ENCODE measurements around the gene XPO5. TPM values are rescaled to one million over a fixed set of nuclear protein-coding genes. Genes with fewer than 3 reads are reported as not detected.

The XPO5 gene
- total RNA-seq, 4 donors from 2014 or later, result 11.3 to 25.1 (median 17.6) TPM

DNA sequence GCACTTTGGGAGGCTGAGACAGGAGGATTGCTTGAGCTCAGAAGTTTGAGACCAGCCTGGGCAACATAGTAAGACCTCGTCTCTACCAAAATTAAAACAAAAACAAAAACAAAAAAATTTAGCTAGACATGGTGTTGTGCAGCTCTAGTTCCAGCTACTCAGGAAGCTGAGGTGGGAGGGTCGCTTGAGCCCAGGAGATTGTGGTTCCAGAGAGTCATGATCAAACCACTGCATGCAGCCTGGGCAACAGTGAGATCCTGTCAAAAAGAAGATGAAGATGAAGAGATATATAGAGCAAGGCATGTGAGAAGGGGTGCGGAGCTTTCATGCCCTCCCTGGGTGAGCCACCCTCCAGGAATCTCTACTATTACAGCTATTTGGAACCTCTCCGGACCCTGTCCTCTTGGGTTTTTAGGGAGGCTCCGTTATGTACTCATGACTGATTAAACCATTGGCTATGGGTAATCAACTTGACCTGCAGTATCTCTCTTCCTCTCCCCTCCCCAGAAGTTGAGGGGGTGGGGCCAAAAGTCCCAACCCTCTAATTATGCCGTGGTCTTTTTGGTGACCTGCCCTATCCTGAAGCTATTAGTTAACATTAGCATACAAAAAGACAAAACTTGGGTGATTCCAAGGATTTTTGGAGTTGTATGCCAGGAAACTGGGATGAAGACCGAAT is 9.2 kb upstream of the XPO5 start:
- no peaks in the 10 kb centered on the region for H3K9me3 ChIP-seq
- no peak for TF ChIP-seq EP300 (IDR thresholded peaks at IDR 0.05; ENCODE audit: low read depth)
- TF ChIP-seq, protein P1, sequence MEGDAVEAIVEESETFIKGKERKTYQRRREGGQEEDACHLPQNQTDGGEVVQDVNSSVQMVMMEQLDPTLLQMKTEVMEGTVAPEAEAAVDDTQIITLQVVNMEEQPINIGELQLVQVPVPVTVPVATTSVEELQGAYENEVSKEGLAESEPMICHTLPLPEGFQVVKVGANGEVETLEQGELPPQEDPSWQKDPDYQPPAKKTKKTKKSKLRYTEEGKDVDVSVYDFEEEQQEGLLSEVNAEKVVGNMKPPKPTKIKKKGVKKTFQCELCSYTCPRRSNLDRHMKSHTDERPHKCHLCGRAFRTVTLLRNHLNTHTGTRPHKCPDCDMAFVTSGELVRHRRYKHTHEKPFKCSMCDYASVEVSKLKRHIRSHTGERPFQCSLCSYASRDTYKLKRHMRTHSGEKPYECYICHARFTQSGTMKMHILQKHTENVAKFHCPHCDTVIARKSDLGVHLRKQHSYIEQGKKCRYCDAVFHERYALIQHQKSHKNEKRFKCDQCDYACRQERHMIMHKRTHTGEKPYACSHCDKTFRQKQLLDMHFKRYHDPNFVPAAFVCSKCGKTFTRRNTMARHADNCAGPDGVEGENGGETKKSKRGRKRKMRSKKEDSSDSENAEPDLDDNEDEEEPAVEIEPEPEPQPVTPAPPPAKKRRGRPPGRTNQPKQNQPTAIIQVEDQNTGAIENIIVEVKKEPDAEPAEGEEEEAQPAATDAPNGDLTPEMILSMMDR (IDR thresholded peaks at IDR 0.05), result no peak
- no peak for TF ChIP-seq POLR2AphosphoS5 (IDR thresholded peaks at IDR 0.05)
- no peak for TF ChIP-seq POLR2A (IDR thresholded peaks at IDR 0.05)
- peaks cover 0 to 33% (median 14%) of the 10 kb centered on the region in 4 donors for H3K36me3 ChIP-seq
- no peak overlapping the region for H3K27ac ChIP-seq
- H3K4me3 ChIP-seq, result no peak overlapping the region
- WGBS, 2 donors (ENCODE audit: low coverage in 1 of 2), result 80 to 83% methylated on average over 2 to 7 of the region's 7 CpGs
- in situ Hi-C loops (cut with MboI; ENCODE audit: low pct_ligation_motif_present in 1 of 4, low pct_unique_long_range_greater_than_20kb in 1 of 4, low sequenced_read_pairs in 3 of 4) (no loop called here), intact Hi-C loops (cut with DNase I; ENCODE audit: low total_unique reads) (no loop called here)
- no peak for DNase-seq
- no peaks in the 10 kb centered on the region for H3K4me1 ChIP-seq
- H3K27me3 ChIP-seq, result no peaks in the 10 kb centered on the region

DNA sequence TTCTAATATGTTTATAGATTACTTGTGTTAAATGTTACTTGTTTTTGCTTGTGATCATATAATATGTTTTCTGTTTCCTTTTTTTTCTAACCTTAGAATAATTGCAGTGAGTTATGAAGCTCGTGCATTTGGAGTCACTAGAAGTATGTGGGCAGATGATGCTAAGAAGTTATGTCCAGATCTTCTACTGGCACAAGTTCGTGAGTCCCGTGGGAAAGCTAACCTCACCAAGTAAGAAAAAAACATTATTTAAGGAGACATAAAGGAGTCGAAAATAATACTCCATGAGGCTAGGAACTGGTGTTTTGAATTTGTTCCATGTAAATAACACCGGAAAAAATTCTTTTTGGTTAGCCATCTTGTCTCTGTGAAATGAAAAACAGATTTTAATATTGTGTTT is 7.1 kb upstream of the XPO5 start:
- TF ChIP-seq EP300 (IDR thresholded peaks at IDR 0.05; ENCODE audit: low read depth) (no peak), POLR2A (IDR thresholded peaks at IDR 0.05) (no peak), POLR2AphosphoS5 (IDR thresholded peaks at IDR 0.05) (no peak)
- TF ChIP-seq, protein P1 (IDR thresholded peaks at IDR 0.05), result no peak
- H3K27me3 ChIP-seq, result no peaks in the 10 kb centered on the region
- no peaks in the 10 kb centered on the region for H3K9me3 ChIP-seq
- H3K36me3 ChIP-seq, result peaks cover 0 to 27% (median 12%) of the 10 kb centered on the region in 4 donors
- DNase-seq, result no peak
- intact Hi-C loops (cut with DNase I; ENCODE audit: low total_unique reads) (no loop called here), in situ Hi-C loops (cut with MboI; ENCODE audit: low pct_ligation_motif_present in 1 of 4, low pct_unique_long_range_greater_than_20kb in 1 of 4, low sequenced_read_pairs in 3 of 4) (no loop called here)
- no peak overlapping the region for H3K27ac ChIP-seq
- no peak overlapping the region for H3K4me3 ChIP-seq
- peaks cover 0 to 11% (median under 1%) of the 10 kb centered on the region in 4 donors for H3K4me1 ChIP-seq
- 87% methylated on average over 5 of the region's 5 CpGs for WGBS, 2 donors (ENCODE audit: low coverage in 1 of 2)

DNA sequence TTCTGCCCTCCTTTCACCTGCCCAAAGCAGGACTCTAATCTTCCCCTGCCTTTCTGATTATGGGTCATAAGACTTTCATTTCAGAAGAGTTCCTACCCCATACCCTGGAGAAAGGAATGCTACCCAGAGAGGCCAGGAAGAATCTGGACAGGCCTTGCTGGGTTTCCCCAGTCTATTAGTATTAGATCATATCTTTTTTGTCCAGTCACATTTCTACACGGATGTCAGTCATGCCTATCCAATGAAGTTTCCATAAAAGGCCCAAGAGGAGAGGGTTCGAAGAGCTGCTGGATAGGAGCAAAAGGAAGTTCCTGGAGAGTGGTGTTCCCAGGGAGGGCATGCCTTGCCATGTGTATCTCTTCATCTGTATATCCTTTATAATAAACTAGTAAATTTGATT is 3.3 kb upstream of the XPO5 start:
- no peak for DNase-seq
- in situ Hi-C loops (cut with MboI; ENCODE audit: low pct_ligation_motif_present in 1 of 4, low pct_unique_long_range_greater_than_20kb in 1 of 4, low sequenced_read_pairs in 3 of 4) (no loop called here), intact Hi-C loops (cut with DNase I; ENCODE audit: low total_unique reads) (no loop called here)
- Histone ChIP-seq H3K27ac (no peak overlapping the region), H3K4me3 (no peak overlapping the region), H3K27me3 (no peaks in the 10 kb centered on the region), H3K4me1 (peaks cover 15 to 33% (median 23%) of the 10 kb centered on the region in 4 donors), H3K9me3 (no peaks in the 10 kb centered on the region), H3K36me3 (peaks cover 0 to 13% (median 6%) of the 10 kb centered on the region in 4 donors)
- WGBS, 2 donors (ENCODE audit: low coverage in 1 of 2), result 82% methylated on average over 2 of the region's 2 CpGs; no CpG with 5 or more reads in 1 of the 2 donors
- TF ChIP-seq EP300 (IDR thresholded peaks at IDR 0.05; ENCODE audit: low read depth) (no peak), POLR2AphosphoS5 (IDR thresholded peaks at IDR 0.05) (no peak), POLR2A (IDR thresholded peaks at IDR 0.05) (no peak)
- TF ChIP-seq, protein P1 (IDR thresholded peaks at IDR 0.05), result no peak

DNA sequence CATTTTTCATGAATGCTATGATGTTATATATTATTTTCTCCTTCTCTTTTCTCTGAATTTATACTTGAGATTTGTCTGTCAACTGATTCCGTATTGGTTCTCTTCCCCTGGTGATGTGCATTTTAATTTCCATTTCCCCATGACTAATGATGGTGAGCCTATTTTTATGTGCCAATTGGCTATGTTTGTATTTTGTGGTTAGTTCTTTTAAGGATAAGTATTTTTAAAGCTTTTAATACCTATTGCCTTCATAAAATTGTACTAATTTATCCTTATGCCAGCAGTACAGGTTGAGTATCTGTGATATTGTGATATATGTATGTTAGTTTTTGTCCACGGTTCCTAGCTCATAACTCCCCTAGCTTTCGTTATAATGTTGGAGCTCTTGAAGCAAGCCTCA is 2.9 kb upstream of the XPO5 start:
- Histone ChIP-seq H3K27ac (no peak overlapping the region), H3K27me3 (no peaks in the 10 kb centered on the region), H3K4me1 (peaks cover 15 to 36% (median 23%) of the 10 kb centered on the region in 4 donors), H3K9me3 (no peaks in the 10 kb centered on the region), H3K4me3 (no peak overlapping the region), H3K36me3 (peaks cover 0 to 9% (median 4%) of the 10 kb centered on the region in 4 donors)
- 84 to 90% methylated on average over 3 of the region's 3 CpGs for WGBS, 2 donors (ENCODE audit: low coverage in 1 of 2)
- intact Hi-C loops (cut with DNase I; ENCODE audit: low total_unique reads), result no loop called here
- in situ Hi-C loops (cut with MboI; ENCODE audit: low pct_ligation_motif_present in 1 of 4, low pct_unique_long_range_greater_than_20kb in 1 of 4, low sequenced_read_pairs in 3 of 4), result no loop called here
- TF ChIP-seq, protein P1 (IDR thresholded peaks at IDR 0.05), result no peak
- TF ChIP-seq EP300 (IDR thresholded peaks at IDR 0.05; ENCODE audit: low read depth) (no peak), POLR2A (IDR thresholded peaks at IDR 0.05) (no peak), POLR2AphosphoS5 (IDR thresholded peaks at IDR 0.05) (no peak)
- DNase-seq, result no peak

Measured in transverse colon (tissue), 4 donors.